ENCODE measurements around the gene GRAMD1C.

- no peak for TF ChIP-seq ZNF124 (CRISPR knock-in tag; IDR thresholded peaks at IDR 0.05)
- TF ChIP-seq PBX2 (CRISPR knock-in tag; IDR thresholded peaks at IDR 0.05) = no peak
These were observed 143.2 kb downstream of the GRAMD1C start for GRCh38 chr3:113981803-113982202.

Data from HepG2 (cell line).